WERI-Rb-1 (cell line): ENCODE results near the gene DIP2B.

Source experiments
- DNase-seq: peaks from one replicate; pipeline ENCODE4 v3.0.0-alpha.2; 2020
- H3K27ac ChIP-seq: fragments of 250-450 bp; sonication (Bioruptor Pico); 2 replicates; pipeline ENCODE4 v1.5.1; 2020; ENCODE audit warnings: mild to moderate bottlenecking, moderate library complexity
- H3K27me3 ChIP-seq: fragments of 250-450 bp; sonication (Bioruptor Pico); 2 replicates; pipeline ENCODE4 v1.5.1; 2021; ENCODE audit warnings: mild to moderate bottlenecking, low read depth, moderate library complexity; ENCODE audit not compliant: insufficient read depth, severe bottlenecking
- H3K36me3 ChIP-seq: fragments of 250-450 bp; sonication (Bioruptor Pico); 2 replicates; pipeline ENCODE4 v1.5.1; 2020; ENCODE audit warnings: mild to moderate bottlenecking, moderate library complexity
- H3K4me3 ChIP-seq: 2 replicates; pipeline ENCODE4 v1.5.1; 2011; ENCODE audit warnings: low read depth, mild to moderate bottlenecking, control low read depth, low read length
- H3K9me3 ChIP-seq: fragments of 250-450 bp; sonication (Bioruptor Pico); 2 replicates; pipeline ENCODE4 v1.5.1; 2021; ENCODE audit warnings: mild to moderate bottlenecking, moderate library complexity; ENCODE audit not compliant: severe bottlenecking
- TF ChIP-seq, protein P1 (sequence below): IDR thresholded peaks from 2 replicates; pipeline ENCODE4 v1.5.1; 2011; ENCODE audit warnings: low read depth, mild to moderate bottlenecking, control low read depth, inconsistent platforms, low read length

The DIP2B gene

GRCh38 chr12:50615145-50615906 lies 110.5 kb downstream of the DIP2B start:
- no peaks in the 10 kb centered on the region for H3K36me3 ChIP-seq
- no peaks in the 10 kb centered on the region for H3K9me3 ChIP-seq
- no peaks in the 10 kb centered on the region for H3K27me3 ChIP-seq
- TF ChIP-seq, protein P1, sequence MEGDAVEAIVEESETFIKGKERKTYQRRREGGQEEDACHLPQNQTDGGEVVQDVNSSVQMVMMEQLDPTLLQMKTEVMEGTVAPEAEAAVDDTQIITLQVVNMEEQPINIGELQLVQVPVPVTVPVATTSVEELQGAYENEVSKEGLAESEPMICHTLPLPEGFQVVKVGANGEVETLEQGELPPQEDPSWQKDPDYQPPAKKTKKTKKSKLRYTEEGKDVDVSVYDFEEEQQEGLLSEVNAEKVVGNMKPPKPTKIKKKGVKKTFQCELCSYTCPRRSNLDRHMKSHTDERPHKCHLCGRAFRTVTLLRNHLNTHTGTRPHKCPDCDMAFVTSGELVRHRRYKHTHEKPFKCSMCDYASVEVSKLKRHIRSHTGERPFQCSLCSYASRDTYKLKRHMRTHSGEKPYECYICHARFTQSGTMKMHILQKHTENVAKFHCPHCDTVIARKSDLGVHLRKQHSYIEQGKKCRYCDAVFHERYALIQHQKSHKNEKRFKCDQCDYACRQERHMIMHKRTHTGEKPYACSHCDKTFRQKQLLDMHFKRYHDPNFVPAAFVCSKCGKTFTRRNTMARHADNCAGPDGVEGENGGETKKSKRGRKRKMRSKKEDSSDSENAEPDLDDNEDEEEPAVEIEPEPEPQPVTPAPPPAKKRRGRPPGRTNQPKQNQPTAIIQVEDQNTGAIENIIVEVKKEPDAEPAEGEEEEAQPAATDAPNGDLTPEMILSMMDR = no peak
- no peak overlapping the region for H3K27ac ChIP-seq
- no peak overlapping the region for H3K4me3 ChIP-seq
- no peak for DNase-seq

DNA sequence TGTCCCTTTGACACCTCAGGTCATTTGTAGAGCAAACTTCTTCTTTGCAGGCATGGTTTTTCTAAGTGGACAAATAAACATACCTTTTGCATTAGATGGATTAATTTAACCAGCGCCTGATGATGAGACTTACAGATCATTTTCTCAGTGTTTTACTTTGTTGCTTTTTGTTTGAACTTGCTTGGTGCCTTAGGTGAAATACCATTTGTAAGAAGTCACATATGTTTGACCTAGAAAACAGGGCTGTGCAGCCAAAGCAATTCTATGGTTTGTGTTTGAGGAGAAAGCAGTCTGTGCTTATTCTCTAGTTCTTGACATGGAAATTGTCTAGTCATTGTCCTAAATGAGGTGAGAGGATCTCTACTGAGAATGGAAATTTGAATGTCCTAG lies 111.1 kb downstream of the DIP2B start:
- H3K9me3 ChIP-seq = no peaks in the 10 kb centered on the region
- H3K36me3 ChIP-seq = no peaks in the 10 kb centered on the region
- no peak overlapping the region for H3K27ac ChIP-seq
- no peaks in the 10 kb centered on the region for H3K27me3 ChIP-seq
- TF ChIP-seq, protein P1 = no peak
- no peak for DNase-seq
- no peak overlapping the region for H3K4me3 ChIP-seq

DNA sequence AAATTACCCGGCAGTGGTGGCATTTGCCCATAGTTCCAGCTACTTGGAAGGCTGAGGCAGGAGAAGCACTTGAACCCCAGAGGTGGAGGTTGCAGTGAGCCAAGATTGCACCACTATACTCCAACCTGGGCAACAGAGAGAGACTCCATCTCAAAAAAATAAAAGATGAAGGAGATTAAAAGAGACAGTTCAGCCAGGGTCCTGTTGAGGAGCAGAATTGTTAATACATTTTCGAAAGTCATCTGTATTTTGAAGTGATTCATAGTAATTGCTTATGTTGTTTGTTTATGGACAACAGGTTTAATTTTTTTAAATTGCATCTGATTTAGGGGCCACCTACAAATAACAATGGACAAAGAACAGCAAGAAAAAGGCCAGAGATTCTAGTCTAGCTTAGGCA lies 112.9 kb downstream of the DIP2B start:
- Histone ChIP-seq H3K4me3 (no peak overlapping the region), H3K27me3 (no peaks in the 10 kb centered on the region), H3K9me3 (no peaks in the 10 kb centered on the region), H3K36me3 (no peaks in the 10 kb centered on the region), H3K27ac (no peak overlapping the region)
- DNase-seq = no peak
- TF ChIP-seq, protein P1 = no peak

DNA sequence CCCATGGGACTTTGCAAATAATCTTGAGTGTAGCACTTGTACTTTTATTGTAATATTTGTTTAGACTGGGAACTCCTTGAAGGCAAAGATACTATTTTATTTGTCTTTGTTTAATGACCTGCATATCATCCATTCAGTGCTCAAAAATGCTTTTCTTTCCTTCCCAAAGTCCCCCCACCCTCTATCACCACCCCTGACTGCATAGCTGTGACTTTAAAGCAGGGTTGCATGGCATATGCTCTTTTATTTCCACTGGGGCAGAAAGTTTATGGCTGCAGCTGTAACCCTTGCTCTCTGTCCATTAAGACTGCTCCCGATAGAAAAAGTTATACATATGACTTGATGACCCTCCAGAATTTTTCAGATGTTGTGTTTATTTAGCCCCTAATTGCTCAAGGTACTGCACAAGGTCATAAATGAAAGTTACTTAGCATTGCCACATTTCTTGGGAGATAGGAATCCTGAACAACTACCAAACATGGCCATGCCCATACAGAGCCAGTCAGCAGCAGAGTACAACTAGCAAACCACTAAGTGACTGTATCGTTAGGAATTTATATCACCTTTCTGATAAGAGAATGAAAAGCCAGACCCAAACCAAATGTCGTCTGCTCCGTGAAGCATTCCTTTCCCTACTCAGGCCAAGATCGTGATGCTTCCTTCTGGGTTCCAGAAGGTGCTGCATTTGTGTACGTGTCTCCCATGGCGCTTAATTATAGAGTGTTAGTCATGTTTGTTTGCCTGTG lies 114.3 kb downstream of the DIP2B start:
- Histone ChIP-seq H3K4me3 (no peak overlapping the region), H3K36me3 (no peaks in the 10 kb centered on the region), H3K27me3 (no peaks in the 10 kb centered on the region), H3K27ac (no peak overlapping the region), H3K9me3 (no peaks in the 10 kb centered on the region)
- DNase-seq = no peak
- TF ChIP-seq, protein P1 = no peak

GRCh38 chr12:50619610-50619958 lies 114.8 kb downstream of the DIP2B start:
- no peak overlapping the region for H3K27ac ChIP-seq
- no peaks in the 10 kb centered on the region for H3K36me3 ChIP-seq
- TF ChIP-seq, protein P1 = no peak
- H3K27me3 ChIP-seq = no peaks in the 10 kb centered on the region
- no peak for DNase-seq
- H3K9me3 ChIP-seq = no peaks in the 10 kb centered on the region
- no peak overlapping the region for H3K4me3 ChIP-seq
